Measurements from ENCODE around the gene ANKRD17.
A peak's percentile ranks its signal among the peaks of the same experiment; 100 is the strongest.
"Not testable (repeated sequence)": the region's sequence is repeated elsewhere in the genome, so short reads cannot be mapped to it uniquely, and the experiment has no call there.

Gene ANKRD17, protein sequence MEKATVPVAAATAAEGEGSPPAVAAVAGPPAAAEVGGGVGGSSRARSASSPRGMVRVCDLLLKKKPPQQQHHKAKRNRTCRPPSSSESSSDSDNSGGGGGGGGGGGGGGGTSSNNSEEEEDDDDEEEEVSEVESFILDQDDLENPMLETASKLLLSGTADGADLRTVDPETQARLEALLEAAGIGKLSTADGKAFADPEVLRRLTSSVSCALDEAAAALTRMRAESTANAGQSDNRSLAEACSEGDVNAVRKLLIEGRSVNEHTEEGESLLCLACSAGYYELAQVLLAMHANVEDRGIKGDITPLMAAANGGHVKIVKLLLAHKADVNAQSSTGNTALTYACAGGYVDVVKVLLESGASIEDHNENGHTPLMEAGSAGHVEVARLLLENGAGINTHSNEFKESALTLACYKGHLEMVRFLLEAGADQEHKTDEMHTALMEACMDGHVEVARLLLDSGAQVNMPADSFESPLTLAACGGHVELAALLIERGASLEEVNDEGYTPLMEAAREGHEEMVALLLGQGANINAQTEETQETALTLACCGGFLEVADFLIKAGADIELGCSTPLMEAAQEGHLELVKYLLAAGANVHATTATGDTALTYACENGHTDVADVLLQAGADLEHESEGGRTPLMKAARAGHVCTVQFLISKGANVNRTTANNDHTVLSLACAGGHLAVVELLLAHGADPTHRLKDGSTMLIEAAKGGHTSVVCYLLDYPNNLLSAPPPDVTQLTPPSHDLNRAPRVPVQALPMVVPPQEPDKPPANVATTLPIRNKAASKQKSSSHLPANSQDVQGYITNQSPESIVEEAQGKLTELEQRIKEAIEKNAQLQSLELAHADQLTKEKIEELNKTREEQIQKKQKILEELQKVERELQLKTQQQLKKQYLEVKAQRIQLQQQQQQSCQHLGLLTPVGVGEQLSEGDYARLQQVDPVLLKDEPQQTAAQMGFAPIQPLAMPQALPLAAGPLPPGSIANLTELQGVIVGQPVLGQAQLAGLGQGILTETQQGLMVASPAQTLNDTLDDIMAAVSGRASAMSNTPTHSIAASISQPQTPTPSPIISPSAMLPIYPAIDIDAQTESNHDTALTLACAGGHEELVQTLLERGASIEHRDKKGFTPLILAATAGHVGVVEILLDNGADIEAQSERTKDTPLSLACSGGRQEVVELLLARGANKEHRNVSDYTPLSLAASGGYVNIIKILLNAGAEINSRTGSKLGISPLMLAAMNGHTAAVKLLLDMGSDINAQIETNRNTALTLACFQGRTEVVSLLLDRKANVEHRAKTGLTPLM (N-terminal part only)

DNA sequence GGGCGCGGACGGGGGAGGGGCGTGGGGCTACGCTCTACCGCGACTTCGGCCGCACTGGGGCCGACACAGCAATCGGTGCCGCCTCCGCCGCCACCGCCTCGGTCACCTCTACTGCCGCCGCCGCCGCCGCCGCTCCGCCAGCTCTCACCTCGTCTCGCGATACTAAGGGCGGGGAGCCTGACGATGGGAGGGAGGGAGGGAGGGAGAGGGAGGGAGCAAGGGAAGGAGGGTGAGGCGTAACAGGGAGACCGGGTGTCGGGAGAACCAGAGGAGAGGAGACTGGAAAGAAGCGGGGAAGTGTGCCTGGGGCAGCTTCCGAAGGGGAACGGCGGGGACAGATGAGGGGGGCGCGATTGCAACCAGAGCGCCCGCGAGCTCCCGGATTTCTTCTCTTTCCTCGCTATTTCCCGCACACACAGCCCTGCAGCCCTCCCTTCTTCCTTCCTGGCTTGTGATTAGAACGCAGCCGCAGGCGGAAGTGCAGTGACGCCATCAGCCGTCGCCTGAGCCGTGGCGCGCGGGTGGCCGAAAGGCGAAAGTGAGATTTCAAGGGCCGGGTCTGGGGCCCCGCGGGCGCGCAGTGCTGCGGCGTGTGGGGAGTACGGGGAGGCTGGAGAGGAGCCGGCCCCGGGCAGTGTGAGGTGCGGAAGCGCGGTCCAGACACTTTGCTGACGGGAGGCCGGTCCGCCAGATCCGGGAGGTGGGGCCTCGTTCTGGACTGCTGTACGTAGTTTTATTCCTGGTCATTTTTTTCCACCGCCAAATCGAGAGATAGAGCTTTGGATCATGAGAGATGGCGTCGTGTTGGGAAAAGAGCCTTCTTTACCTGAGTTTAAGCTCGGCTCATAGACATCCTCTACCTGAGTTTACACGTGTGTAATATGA, at the start of gene ANKRD17:
Gene ANKRD17, minus strand, starts transcription at position 113 of the 885 bp plus-strand sequence. CDS start 130 bp downstream, outside the sequence.
- peak; percentile 76 to 86 for DNase-seq

DNA sequence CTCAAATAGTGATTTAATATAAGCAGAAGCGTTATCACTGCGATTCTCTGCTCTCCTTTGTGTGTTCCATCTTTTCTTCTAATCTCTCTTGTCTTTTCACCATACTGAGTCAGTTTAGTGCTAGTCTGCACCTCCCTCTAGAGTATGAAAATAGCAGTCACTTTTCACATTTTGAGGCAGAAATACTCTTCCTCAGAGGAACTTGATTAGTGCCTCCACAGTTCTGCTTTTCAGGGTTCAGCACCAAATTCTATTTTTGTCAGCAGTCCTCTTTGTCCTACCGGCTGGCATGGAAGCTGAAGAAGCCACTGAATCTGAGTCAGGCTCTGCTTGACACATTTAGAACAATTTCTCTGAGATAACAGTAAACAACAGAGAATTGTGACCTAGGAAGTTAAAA, 49.7 kb upstream of the ANKRD17 start:
- peak in 1 of 2 experiments; percentile 0 for DNase-seq

DNA sequence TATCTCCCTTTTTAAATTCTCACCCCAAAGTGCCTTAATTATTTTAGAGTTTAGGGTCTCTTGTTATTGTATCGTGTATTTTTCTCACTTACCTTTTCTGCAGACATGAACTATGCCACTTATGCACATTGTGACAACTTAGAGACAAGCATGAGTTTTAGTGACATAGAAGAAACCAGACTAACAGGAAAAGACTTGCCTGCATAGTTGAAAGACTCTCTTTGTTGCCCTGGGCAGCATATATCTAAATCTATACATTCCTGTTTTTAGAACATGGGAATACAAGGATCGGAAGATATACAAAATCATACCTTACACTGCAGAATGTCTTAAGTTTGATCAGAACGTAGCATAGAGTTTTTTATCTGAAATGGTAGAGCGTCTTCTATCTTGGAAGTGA, 45.1 kb upstream of the ANKRD17 start:
- no peak for DNase-seq

DNA sequence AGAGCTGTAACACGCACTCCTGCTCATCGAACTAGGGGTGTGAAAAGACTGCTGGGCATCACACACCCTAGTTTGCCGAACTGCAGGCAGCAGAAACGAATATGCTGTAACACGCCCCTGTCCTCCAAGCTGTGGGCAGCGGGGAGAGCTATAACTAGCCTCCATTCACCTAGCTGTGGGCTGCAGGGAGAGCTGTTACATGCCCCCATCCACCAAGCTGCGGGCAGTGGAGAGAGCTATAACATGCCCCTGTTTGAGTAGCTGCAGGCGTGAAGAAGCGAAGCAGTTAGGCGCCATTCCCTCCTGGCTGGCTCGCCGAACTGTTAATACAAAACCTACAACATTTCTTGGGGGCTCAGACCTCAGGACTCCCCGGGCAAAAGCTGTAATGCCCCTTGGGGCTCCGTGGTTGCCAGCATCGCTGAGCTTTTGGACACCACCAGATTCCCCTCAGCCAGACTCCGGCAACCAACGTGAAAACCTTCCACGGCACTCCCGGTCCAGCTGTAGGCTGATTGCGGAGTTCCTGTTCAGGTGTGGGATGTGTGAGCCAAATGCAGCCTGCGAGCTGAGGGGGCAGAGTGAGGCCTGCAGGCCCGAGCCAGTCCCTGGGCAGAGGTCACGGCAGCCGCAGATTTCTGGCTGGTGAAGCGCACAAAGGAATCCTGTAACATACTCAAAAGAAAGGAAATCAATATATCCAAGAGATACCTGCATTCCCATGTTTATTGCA, 41.1 kb upstream of the ANKRD17 start:
- no peak for DNase-seq

DNA sequence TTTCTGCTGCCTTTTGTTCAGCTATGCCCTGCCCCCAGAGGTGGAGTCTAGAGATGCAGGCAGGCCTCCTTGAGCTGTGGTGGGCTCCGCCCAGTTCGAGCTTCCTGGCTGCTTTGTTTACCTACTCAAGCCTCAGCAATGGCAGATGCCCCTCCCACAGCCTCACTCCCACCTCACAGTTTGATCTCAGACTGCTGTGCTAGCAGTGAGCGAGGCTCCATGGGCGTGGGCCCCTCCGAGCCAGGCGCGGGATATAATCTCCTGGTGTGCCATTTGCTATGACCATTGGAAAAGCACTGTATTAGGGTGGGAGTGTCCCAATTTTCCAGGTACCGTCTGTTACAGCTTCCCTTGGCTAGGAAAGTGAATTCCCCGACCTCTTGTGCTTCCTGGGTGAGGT, 34.1 kb upstream of the ANKRD17 start:
- DNase-seq: not testable (repeated sequence)

DNA sequence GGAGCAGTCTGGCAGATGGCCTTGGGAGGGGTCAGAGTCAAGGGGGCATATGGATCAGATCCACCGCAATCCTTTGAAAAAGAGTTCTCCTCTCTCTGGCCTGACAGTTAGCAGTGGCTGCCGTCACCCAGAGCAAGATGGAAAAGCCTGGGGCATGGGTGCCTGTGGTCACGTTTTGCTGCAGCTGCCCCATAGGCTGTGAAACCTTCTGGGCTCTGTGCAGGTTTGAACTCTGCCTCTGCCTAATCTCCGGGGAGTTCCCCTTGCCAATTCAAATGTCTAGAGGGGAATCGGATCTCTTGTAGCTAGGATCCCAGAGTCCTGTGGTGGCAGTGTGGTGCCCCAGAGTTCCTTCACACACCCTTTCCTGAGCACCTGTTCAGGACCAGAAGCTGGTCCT, 23.4 kb upstream of the ANKRD17 start:
- no peak for DNase-seq

DNA sequence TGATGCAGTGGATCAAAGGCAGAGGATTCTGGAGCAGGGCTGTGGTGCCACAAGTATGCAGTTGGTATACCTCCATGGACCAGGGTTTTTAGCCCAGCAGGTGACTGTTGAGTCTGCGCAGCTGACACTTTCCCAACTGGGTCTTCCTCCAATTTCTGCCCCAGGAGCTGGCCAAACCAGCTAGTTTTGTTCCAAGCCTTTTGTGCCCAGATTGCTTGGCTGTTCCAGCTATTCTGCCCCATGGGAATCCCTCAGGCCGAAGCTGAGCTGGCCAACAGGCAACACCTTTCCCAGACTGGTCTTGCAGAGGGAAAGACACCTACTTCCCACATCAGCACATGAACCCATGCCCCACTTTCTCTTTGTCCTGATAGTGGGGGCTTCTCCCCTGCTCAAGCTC, 22.8 kb upstream of the ANKRD17 start:
- DNase-seq: no peak

DNA sequence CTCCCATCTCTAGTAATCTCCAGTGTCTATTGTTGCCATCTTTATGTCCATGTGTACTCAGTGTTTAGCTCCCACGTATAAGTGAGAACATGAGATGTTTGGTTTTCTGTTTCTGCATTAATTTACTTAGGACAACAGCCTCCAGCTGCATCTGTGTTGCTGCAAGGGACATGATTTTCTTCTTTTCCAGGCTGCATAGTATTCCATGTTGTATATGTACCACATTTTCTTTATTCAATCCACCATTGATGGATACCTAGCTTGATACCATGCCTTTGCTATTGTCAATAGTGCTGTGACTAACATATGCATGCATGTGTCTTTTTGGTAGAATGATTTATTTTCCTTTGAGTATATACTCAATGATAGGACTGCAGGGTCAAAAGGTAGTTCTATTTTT, 18.6 kb upstream of the ANKRD17 start:
- DNase-seq: no peak

DNA sequence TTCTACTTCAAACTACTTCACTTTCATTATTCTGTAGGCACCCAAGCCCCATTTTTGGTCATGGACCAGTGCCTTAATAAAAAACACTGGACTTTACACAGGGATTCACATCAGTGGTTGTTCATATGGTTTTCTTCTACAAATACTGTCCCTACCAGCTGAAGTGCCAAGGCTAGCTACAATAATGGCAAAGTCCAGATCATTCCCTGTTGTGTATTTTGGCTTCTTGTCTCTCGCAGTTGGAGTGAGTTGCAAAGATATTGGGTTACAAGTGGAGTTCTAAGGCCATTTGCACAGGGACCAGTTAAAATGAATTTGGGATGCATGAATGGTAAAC, 16.7 kb upstream of the ANKRD17 start:
- peak in 1 of 2 experiments; percentile 51 for DNase-seq

DNA sequence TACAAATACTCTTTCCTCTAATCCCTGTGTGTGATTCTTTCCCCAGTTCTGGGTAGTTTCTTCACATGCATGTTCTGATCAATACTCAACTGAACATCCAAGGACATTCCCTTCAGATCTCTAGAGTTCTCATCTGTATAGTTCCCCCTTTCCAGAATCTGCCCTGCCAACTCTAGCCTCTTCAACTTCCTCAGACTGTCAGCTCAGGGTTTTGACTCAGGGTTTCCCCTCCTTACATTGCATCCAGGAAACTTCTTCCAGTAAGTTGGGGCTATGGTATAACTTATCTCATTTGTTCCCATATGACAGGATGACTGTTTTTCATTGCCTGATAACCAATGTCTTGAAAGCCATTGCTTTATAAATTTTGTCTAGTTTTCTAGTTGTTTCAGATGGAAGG, 14.2 kb upstream of the ANKRD17 start:
- no peak for DNase-seq

DNA sequence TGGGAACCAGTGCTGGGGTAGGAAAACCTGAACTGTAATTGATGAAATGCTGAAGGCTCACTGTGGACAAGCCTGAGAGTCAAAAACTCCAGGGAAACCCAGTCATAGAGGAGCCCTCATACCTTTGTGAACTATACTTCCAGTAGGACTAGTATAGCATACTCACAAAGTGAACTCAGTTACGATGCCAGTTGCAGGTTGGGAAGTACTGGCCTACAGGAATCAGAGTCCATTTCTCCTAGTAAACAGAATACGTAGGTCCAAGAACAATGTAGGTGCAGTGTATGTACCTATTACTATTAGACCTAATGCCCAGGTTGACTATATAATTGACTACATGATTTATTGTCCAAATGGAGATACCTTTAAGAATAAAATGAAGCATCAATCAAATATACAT, 8.5 kb upstream of the ANKRD17 start:
- DNase-seq: no peak

DNA sequence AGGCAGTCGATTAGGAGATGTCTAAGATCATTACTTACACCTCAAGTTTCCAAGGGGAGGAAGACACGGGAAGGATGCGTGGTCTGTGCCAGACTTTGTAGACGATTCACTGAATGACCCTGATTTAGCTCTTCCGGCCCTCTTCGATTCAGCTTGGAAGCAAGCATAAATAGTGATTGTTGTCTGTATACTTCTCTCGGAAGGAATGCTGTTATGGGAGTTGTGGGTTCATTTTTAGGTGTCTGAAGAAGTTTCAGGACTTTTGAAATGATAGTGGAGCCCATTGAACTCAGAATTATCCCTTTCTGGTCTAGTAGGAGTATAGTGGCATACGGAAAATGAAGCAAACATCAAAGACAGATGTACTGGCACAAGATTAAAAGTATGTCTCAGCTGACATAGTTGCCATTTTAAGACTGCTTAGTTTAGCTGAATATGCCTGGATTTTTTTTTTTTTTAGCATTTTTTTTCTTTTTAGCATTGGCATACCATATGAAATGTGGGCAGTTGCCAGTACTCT, 1.0 kb upstream of the ANKRD17 start:
- DNase-seq: peak in 1 of 2 experiments; percentile 30

DNA sequence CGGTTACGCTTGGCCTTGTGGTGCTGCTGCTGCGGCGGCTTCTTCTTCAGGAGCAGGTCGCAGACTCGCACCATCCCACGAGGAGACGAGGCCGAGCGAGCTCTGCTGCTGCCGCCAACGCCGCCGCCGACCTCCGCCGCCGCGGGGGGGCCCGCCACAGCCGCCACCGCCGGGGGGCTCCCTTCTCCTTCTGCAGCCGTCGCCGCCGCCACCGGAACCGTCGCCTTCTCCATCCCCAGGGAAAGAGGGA, 237 bp downstream of the ANKRD17 start:
- DNase-seq: peak in 1 of 2 experiments; percentile 39

DNA sequence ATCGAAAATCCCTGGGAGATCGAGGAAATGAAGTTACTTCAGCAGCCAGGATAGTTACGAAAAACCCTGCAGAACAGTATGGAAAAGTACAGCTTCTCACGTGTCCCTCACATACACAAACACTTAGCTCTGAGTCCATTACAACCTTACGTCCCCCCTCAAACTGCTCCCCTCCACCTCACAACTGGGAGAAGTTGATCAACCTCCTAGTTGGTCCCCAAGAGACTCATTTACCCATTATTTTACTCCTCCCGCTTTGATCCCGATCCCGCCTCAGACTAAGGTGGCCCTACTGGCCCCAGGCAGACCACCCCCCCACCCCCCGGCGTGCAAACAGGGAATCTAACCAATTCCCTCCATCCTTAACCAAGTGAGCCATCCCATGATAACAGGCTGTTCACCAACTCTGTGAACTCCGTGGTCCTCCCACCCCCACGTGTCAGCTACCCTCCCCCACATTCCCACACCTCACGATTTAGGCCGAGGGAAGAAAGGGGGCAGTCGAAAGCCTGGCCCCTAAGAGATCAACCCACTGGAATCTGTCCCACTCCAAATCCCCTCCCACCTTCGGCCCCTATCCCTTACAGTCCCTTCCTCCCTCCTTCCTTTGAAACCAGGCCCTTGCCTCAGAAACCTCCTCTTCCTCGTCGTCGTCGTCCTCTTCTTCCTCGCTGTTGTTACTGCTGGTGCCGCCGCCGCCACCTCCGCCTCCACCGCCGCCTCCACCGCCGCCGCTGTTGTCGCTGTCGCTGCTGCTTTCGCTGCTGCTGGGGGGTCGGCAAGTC, 755 bp downstream of the ANKRD17 start:
- DNase-seq: peak in 1 of 2 experiments; percentile 24

DNA sequence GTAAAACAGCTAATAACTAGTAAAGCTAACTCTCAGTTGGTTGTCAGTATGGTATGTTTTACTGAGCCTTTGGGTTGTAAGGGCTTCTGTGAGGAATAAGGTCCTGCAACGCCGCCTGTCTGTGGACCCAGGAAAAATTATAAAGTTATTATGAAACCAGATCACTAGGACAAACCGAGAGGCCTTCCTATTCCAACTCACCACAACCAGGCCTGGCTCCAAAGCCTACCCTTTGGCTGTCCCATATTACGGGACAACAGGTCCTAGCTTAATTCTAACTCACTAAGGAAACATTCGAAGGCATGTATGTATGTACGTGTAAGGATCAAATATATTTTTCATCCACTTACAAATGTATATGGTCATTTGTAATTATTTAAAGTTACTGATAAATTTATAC, 1.4 kb downstream of the ANKRD17 start:
- peak; percentile 58 to 77 for DNase-seq

DNA sequence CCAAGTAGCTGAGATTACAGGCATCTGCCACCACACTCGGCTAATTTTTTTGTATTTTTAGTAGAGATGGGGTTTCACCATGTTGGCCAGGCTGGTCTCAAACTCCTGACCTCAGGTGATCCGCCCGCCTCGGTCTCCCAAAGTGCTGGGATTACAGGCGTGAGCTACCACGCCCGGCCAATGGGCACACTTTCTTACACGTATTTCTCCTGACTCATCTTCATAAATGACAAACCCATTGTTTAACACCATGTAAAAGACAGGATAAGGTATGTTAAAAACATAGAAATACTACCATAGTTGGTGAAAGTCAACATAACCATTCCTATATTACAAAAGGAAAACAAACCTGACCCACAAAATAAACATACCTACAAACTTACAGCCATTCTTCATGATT, 2.8 kb downstream of the ANKRD17 start:
- DNase-seq: not testable (repeated sequence)

DNA sequence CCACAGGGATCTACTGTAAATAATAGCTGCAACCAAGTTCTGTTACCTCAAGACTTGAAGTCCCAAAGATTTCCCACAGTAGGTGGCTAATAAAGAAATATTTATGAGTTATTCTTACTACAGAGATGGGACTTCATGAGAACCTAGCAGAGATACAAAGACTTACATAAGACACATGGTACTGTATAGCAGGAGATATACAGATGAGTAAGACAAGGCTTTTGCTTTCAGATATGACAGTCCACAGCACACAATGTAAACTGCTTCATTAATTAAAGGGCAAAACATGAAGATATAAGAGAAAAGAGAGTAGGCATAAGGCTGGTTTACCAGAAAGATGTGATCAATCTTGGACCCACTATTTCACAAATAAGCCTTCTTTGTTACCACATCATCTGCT, 6.6 kb downstream of the ANKRD17 start:
- DNase-seq: no peak

DNA sequence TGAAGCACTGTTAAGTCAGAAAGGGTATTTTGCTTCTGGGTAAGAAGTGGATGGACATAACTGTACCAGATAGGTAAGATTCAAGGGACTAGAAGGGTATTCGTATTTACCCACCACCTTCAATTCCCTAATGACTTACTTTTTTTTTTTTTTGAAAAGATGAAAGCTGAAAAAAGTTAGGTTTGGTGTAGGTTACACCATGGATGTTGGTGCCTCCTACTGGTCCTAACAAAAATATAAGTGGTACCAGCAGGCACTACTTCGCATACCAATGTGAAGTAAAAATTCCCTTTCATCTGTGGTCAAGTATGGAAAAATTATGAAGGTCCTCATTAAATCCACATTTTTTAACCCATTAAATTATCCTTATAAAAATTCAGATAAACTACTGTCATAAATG, 7.2 kb downstream of the ANKRD17 start:
- DNase-seq: no peak

DNA sequence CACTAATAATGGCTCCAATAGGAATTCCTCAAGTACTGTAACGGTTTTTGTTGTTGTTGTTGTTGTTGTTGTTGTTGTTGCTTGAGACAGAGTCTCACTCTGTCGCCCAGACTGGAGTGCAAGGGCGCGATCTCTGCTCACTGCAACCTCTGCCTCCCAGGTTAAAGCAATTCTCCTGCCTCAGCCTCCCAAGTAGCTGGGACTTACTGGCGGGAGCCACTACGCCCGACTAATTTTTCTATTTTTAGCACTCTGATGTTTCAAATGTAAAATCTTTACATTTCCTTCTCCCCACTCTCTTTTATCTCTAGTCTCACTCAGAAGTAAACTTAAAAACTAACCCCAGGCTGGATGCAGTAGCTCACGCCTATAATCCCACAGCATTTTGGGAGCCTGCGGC, 8.0 kb downstream of the ANKRD17 start:
- no peak for DNase-seq

DNA sequence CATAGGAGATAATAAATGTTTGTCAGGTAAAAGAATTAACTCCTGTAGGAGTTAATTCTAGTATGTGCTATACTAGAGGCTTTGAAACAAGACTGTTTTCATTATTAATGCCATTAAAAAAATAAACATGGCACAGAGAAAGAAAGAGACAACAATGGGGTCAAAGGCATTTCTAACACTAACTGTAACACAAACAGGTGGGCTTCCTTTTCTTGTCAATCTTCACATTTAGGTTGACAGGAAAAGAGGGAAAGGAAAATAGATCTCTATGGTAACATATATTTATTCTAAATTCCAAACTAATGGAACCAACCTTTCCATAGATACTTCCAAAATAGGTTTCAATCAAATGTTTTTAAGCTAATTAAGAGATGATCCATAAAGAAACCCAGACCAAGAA, 9.8 kb downstream of the ANKRD17 start:
- no peak for DNase-seq

DNA sequence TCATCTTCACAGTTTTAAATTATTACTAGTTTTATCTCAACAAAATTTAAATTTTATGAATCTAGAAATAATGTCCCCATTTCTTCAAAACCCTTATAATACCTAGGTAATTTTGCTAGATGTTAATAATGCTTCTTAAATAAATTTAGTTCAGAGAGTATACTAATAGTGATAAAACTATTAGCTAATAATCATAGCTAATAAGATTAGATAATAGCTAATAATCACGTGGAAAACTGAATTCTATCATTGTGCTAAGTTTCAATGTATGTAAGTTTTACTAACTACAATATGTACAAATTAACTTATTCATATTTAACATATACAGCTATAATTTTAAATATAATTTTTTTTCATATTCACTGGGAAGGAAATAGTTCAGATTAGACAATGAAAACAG, 10.2 kb downstream of the ANKRD17 start:
- no peak for DNase-seq

Data from NCI-H2081 (cell line).